UCSD-AML1 (cell line): ENCODE results near the gene BBS4.

Source experiments
- DNase-seq: peaks from one replicate; lab custom pipeline; 2025; ENCODE audit not compliant: unreplicated experiment; lab: John Stamatoyannopoulos, UW

The BBS4 gene

DNA sequence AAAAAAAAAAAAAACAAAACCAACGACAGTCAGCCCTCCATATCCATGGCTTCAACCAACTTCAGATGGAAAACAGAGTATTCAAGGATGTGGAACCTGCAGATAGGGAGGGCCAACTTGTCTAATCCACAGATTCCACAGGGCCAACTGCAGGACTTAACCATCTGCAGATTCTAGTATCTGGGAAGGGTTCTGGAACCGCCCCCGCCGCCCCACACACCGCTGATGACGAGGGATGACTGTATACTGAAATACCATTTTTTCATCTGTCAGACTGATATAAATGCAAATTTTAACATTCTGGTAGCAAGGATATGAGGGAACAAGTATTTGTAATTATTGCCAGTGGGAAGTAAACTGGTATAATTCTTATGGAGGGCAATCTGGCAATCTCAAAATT is 68.1 kb downstream of the BBS4 start:
- no peak for DNase-seq

- DNase-seq, result no peak
These were observed 72.2 kb downstream of the BBS4 start for GRCh38 chr15:72758182-72758581.

DNA sequence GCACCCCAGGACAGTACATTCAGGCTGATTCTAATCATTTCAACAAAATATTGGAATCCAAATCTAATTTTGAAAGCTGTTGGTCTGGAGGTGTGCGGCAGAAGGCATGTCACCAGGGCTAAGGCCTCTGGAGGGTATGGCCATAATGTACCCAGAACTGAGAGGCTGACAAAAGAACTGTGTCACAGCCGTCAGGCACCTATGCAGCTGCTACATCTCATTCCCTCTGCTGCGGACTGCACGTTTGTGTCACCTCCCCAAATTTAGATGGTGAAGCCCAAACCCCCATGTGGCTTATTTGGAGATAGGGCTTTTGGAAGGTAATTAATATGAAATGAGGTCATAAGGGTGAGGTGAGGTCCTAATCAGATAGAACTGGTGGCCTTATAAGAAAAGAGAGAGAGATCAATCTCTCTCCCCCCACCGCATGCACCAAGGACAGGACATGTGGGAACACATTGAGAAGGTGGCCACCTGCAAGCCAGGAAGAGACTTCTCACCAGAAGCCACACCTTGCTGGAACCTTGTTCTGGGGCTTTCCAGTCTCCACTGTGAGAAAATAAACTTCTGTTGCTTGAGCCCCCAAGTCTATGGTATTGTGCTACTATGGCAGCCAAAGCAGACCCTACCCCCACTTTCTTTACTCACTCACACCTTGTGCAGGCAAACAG is 74.7 kb downstream of the BBS4 start:
- DNase-seq, result no peak

- no peak for DNase-seq
These were observed 78.6 kb downstream of the BBS4 start for GRCh38 chr15:72764656-72765055.

- DNase-seq, result no peak
These were observed 80.0 kb downstream of the BBS4 start for GRCh38 chr15:72766025-72766424.

DNA sequence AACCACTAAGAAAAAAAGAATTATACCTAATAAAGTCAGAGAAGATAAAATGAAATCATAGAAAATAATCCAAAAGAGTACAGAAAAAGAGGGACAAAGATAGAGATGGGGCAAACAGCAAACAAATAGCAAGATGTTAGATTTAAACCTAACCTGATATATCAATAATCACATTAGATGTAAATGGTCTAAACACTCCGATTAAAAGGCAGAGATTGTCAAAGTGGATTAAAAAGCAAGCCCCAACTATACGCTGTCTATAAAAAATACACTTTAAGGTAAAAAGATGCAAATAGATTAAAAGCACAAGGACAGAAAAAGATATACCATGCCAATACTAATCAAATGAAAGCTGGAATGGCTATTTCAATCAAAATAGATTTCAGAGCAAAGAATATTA is 80.8 kb downstream of the BBS4 start:
- DNase-seq, result no peak

GRCh38 chr15:72770673-72771328 is 84.8 kb downstream of the BBS4 start:
- DNase-seq, result no peak

DNA sequence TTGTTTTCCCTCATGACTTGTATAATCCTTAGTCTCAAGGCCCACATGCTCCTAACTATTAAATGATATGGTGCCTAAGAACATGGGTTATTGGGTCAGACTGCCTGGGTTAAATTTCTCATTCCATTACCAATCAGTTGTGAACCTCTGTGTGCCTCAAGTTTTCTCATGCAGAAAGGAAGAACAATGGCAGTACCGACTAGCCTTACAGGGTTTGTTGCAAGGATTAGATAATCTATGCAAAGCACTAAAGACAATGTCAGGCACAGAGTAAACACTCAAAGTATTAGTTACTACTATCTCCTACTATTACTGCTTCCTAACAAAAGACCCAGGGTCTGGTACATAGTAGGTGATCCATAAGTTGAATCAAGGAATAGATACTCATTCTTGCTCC is 85.3 kb downstream of the BBS4 start:
- no peak for DNase-seq

GRCh38 chr15:72774696-72775383 is 88.8 kb downstream of the BBS4 start:
- no peak for DNase-seq

DNA sequence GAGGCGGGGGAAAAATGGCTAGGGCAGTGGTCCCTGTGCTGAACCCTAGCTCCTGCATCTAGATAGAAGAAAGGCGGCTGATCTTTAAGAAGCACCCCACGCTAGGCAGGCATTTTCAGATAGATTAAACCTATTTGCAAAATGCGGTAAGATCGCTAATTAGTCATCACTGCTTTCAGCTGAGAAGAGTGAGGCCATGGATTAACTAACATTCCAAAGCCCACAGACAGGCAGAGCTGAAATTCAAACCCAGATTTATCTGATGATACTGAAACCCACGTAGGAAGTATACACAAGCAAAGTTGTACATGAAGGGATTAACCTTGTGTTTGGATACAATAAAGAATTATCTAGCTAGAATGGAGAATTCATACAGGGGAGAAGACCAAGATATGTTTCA is 92.8 kb downstream of the BBS4 start:
- DNase-seq, result no peak

GRCh38 chr15:72781631-72782030 is 95.6 kb downstream of the BBS4 start:
- no peak for DNase-seq

DNA sequence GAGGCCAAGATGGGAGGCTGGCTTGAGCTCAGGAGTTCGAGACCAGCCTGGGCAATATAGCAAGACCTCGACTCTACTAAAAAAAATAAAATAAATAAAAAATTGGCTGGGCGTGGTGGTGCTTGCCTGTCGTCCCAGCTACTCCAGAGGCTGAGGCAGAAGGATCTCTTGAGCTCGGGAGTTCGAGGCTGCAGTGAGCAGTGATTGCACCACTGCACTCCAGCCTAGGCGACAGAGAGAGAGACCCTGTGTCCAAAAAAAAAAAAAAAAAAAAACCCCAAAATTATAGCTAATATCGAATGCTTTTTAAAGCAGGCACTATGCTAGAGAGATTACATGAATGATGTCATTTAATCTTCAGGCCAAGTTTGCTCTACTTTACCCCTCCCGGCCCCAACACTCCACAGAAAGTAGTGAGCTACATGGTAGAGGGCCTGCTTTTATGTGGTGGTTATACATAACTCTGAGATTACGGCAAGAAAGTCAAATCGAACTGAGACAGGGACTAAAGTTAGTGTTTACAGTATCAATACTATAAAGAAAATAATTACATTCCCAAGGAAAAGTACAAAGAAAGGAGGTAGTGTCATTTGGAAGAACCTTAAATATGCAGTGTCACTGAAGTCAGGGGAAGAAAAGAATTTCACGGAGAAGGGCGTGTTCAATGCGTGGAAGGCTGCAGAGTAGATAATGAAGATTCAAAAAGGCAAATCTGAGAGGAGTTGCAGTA is 96.4 kb downstream of the BBS4 start:
- no peak for DNase-seq

DNA sequence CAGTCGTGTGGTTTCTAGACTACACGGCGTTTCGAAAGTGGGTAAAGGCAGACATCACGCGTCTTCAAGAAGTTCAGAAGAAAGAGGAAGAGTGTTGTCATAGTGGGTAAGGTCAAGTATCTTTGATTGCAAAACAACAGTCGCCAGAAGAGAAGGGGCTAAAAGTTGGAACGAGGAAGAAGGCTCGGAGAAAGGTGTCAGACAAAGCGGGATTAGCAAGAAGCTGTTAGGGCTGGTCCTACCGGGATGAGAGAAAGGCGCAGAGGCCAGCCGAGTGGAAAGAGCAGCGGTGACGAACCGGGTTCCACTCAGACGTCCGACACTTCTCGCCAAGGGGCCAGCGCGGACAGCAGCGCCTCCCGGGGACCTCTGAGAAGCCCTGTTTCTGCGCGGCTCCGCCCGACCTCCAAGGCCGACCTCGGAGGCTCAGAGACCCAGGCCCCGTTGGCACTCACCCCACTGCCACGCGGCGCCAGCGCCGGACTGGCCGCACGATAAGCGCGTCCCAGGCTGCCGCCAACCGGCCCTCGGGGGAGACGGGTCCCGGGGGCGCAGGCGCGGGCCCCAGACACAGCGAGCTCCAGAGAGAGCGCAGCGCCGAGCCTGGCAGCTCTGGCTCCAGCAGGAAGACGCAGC is 97.1 kb downstream of the BBS4 start:
- no peak for DNase-seq

DNA sequence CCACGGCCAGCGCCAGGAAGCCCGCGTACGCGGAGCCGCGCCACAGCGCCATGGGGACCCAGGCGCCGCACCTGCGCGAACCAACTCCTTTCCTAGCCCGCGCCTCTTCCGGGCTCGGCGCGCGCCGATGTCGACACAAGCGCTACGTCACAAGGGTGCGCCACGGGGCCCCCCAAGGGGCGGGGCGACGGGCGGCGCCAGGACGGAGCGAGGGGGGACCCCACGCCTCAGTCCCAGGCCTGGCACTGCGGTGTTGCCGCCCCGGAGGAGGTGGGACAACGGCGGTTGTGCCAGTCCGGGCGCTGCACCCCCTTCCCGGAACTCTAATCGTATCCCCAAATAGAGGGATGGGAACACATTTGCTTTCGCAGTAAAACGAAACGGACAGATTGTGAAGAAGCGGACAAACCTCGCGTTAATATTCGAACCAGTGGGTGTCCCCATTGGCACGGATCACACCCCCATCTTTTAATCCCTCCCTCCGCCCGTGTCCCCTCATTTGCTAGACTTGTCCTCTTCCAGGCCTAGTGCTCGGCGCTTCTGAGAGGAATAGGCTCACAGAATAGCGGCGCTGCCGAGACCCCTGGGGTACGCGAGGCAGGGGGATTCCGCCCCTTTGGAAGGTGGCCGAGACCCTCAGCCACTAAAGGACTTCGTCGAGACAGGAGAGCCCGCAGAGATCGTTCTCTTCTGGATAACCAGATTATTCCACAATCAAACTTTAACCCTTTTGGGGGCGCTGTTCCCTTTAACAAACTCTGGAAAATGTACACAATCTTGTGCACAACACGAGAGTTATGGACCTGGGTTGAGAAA is 97.8 kb downstream of the BBS4 start, which contains the start of gene ADPGK:
ADPGK (minus strand) TSS at position 119 of the 816 bp plus-strand sequence; CDS start at position 52, 67 bp downstream.
- DNase-seq, result peak; percentile 97

GRCh38 chr15:72784456-72784876 is 98.5 kb downstream of the BBS4 start:
- no peak for DNase-seq

DNA sequence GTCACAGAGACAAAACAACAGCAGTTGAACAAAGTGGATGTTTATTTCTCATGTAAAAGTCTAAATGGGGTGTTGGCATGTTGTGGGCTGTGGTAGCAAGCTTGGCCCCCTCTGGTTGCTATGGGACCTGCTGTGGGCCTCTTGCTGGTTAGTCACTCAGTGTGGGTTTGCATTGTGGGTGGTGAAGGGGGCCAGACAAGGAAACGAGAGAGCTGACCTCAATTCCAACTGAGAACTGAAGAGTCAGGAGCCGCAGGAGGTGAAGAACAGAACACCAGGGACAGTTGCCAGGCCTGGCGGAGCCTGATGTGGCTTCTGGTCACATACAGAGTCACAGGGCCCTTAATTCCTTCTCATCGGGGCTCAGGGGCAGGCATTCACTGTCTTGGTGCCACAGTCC is 99.4 kb downstream of the BBS4 start:
- DNase-seq, result no peak

DNA sequence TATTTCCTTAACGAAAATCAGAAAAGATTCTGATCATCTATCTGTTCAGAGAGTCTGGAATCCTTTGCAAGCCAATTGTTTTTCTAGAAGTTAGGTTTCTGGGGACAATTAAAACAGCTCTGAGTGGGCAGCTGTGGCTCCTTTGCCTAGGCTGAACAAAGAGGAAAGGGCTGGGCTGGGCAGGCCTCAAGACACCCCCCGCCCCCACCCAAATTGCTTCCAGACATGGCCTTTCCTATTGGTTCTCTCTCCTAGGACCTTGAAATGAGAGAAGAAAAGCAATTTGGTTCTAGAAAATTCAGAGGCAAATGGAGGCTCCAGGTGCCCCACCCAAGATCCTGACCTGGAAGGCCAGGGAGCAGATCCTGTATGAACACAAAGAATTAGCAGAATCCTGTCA is 99.8 kb downstream of the BBS4 start:
- DNase-seq, result no peak

DNA sequence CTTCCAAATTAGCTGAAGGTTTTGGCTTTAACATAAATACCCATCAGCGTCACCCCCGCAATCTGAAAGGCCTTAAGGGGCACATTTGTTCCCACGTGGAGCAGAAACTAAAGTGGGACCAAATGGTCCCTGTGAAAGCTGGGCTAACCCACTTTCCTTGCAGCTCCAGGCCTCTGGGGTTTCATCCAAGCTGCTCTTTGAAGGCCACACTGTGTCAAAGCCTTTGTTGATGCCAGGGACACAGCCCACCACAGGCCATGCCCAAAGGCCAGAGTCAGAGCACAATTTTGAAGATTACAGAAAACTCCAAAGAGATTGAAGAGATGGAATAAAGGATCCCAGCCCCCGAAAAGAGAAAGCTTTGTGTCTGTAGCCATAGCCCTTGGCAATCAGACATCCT is 100.2 kb downstream of the BBS4 start:
- no peak for DNase-seq

DNA sequence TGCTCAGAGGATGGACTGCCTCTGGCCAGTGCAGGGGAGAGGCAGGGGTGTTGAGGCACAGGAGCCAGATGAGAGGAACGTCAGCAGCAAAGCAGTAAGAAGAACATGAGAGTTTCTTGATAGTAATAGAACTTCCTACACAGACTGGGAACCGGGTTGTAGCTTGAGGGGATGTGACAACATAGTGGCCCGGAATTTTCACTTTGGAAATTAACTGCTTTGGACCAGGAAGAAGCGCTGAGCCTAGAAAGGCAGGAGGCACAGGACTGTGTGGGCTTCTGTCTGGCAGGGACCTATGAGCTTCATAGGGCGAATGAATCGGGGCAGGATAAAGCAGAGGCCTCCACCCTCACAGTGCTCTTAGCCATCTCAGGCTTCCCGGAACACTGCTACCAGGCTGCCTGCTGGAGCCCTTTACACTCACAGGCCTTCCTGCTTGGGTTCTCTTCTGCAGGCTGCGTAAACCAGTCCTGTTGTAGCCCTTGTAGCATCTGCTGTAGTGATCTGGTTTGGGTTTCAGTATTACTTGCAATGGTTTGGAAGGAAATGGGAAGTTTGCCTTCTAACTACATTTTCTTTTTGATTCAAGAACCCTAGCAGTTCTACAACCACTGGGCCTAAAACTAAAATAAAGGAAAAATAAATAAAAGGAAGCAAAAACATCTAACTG is 100.8 kb downstream of the BBS4 start:
- DNase-seq, result no peak

DNA sequence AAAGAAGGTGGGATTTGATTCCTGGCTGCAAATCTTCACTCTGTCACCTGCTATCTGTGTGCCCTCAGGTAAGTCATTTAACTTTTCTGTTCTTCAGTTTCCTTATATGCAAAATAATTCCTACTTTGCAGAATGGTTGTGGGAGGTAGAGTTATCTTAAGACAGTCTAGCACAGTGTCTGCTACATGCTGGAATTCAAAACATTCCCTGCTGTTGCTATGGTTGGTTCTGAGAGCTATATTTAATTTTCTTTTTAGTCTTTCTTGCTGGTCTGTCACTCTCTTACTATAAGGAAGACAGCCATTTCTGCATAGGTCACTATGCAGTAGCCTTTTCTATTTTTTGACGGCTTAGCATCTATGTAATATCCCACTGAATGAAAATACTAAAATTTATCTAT is 101.5 kb downstream of the BBS4 start:
- DNase-seq, result no peak
